Inflammatory macrophage treated with lipopolysaccharide for 1 hour (primary cell): Measurements from ENCODE around the gene QSER1.

Experiments
- DNase-seq, 2 donors: peaks; one replicate each; pipeline ENCODE4 v3.0.0-alpha.2; 2020 to 2022

QSER1 gene

GRCh38 chr11:32890843-32891656 is 1.6 kb upstream of the QSER1 start:
- DNase-seq = no peak

- no peak for DNase-seq
Measured at GRCh38 chr11:32891657-32892354, 805 bp upstream of the QSER1 start.

GRCh38 chr11:32893093-32893342 is 407 bp downstream of the QSER1 start:
- no peak for DNase-seq

GRCh38 chr11:32893343-32894148 is 935 bp downstream of the QSER1 start:
- DNase-seq = peak; percentile 31 to 38

- peak; percentile 75 to 83 for DNase-seq
Measured at GRCh38 chr11:32894149-32894827, 1.7 kb downstream of the QSER1 start.

- no peak for DNase-seq
Measured at GRCh38 chr11:32894921-32895320, 2.3 kb downstream of the QSER1 start.

- no peak for DNase-seq
Measured at GRCh38 chr11:32895471-32895870, 2.9 kb downstream of the QSER1 start.

GRCh38 chr11:32897103-32897502 is 4.5 kb downstream of the QSER1 start:
- DNase-seq = no peak

GRCh38 chr11:32899438-32899837 is 6.8 kb downstream of the QSER1 start:
- peak; percentile 25 to 31 for DNase-seq

- peak; percentile 61 to 71 for DNase-seq
Measured at GRCh38 chr11:32902089-32902665, 9.6 kb downstream of the QSER1 start.

- no peak for DNase-seq
Measured at GRCh38 chr11:32905028-32905667, 12.5 kb downstream of the QSER1 start.

GRCh38 chr11:32908619-32909018 is 16.0 kb downstream of the QSER1 start:
- no peak for DNase-seq

- DNase-seq = no peak
Measured at GRCh38 chr11:32911413-32911812, 18.8 kb downstream of the QSER1 start.

- DNase-seq = no peak
Measured at GRCh38 chr11:32913445-32913844, 20.8 kb downstream of the QSER1 start.

- no peak for DNase-seq
Measured at GRCh38 chr11:32916361-32916760, 23.8 kb downstream of the QSER1 start.

- no peak for DNase-seq
Measured at GRCh38 chr11:32916994-32917393, 24.4 kb downstream of the QSER1 start.

- no peak for DNase-seq
Measured at GRCh38 chr11:32918427-32918826, 25.8 kb downstream of the QSER1 start.

- no peak for DNase-seq
Measured at GRCh38 chr11:32919338-32919737, 26.7 kb downstream of the QSER1 start.

- no peak for DNase-seq
Measured at GRCh38 chr11:32920570-32920969, 28.0 kb downstream of the QSER1 start.

GRCh38 chr11:32921204-32921603 is 28.6 kb downstream of the QSER1 start:
- DNase-seq = no peak

GRCh38 chr11:32931606-32932005 is 39.0 kb downstream of the QSER1 start:
- no peak for DNase-seq

- DNase-seq = no peak
Measured at GRCh38 chr11:32932196-32932595, 39.6 kb downstream of the QSER1 start.
